ENCODE measurements around the gene ENTREP3.

ENTREP3 gene

GRCh38 chr1:155268630-155269029 is 13.3 kb upstream of the ENTREP3 start:
- TF ChIP-seq CTCF (IDR thresholded peaks at IDR 0.05): no peak
- Mint-ChIP-seq H3K4me3 (no peak overlapping the region), H3K9me3 (no peaks in the 10 kb centered on the region), H3K27ac (no peak overlapping the region), H3K27me3 (ENCODE audit: low read depth, poor library complexity) (peaks cover 2% of the 10 kb centered on the region), H3K4me1 (peaks cover 27% of the 10 kb centered on the region), H3K36me3 (ENCODE audit: low read depth) (peaks cover 85% of the 10 kb centered on the region)
- DNase-seq: no peak

- H3K9me3 Mint-ChIP-seq: no peaks in the 10 kb centered on the region
- H3K27ac Mint-ChIP-seq: no peak overlapping the region
- peaks cover 91% of the 10 kb centered on the region for H3K36me3 Mint-ChIP-seq (ENCODE audit: low read depth)
- H3K27me3 Mint-ChIP-seq (ENCODE audit: low read depth, poor library complexity): peaks cover 2% of the 10 kb centered on the region
- H3K4me1 Mint-ChIP-seq: peaks cover 23% of the 10 kb centered on the region
- no peak for DNase-seq
- no peak overlapping the region for H3K4me3 Mint-ChIP-seq
- TF ChIP-seq CTCF (IDR thresholded peaks at IDR 0.05): no peak
These were observed 12.1 kb upstream of the ENTREP3 start for GRCh38 chr1:155267373-155267772.

GRCh38 chr1:155266553-155266952 is 11.3 kb upstream of the ENTREP3 start:
- Mint-ChIP-seq H3K9me3 (no peaks in the 10 kb centered on the region), H3K36me3 (ENCODE audit: low read depth) (peaks cover 87% of the 10 kb centered on the region), H3K4me1 (peaks cover 23% of the 10 kb centered on the region), H3K27me3 (ENCODE audit: low read depth, poor library complexity) (no peaks in the 10 kb centered on the region), H3K4me3 (no peak overlapping the region), H3K27ac (no peak overlapping the region)
- TF ChIP-seq CTCF (IDR thresholded peaks at IDR 0.05): no peak
- DNase-seq: no peak

- no peak overlapping the region for H3K27ac Mint-ChIP-seq
- H3K9me3 Mint-ChIP-seq: no peaks in the 10 kb centered on the region
- no peak for DNase-seq
- peaks cover 29% of the 10 kb centered on the region for H3K4me1 Mint-ChIP-seq
- peaks cover 2% of the 10 kb centered on the region for H3K27me3 Mint-ChIP-seq (ENCODE audit: low read depth, poor library complexity)
- H3K36me3 Mint-ChIP-seq (ENCODE audit: low read depth): peaks cover 67% of the 10 kb centered on the region
- peak overlapping the region; percentile 2 for H3K4me3 Mint-ChIP-seq
- TF ChIP-seq CTCF (IDR thresholded peaks at IDR 0.05): no peak
These were observed 7.8 kb upstream of the ENTREP3 start for GRCh38 chr1:155263067-155263466.

- DNase-seq: peak; percentile 86
- peaks cover 64% of the 10 kb centered on the region for H3K36me3 Mint-ChIP-seq (ENCODE audit: low read depth)
- H3K4me1 Mint-ChIP-seq: peaks cover 29% of the 10 kb centered on the region
- peaks cover 2% of the 10 kb centered on the region for H3K27me3 Mint-ChIP-seq (ENCODE audit: low read depth, poor library complexity)
- no peaks in the 10 kb centered on the region for H3K9me3 Mint-ChIP-seq
- no peak for TF ChIP-seq CTCF (IDR thresholded peaks at IDR 0.05)
- H3K4me3 Mint-ChIP-seq: peak within 1 kb of the TSS; percentile 97
- peak within 1 kb of the TSS; percentile 98 for H3K27ac Mint-ChIP-seq
These were observed 6.8 kb upstream of the ENTREP3 start, which contains the start of gene SCAMP3 for GRCh38 chr1:155261852-155262673. Gene SCAMP3, minus strand, starts transcription at chr1:155262360. Its CDS starts 209 bp downstream, at chr1:155262151.

GRCh38 chr1:155261493-155261851 is 6.2 kb upstream of the ENTREP3 start:
- peaks cover 35% of the 10 kb centered on the region for H3K4me1 Mint-ChIP-seq
- H3K36me3 Mint-ChIP-seq (ENCODE audit: low read depth): peaks cover 60% of the 10 kb centered on the region
- TF ChIP-seq CTCF (IDR thresholded peaks at IDR 0.05): no peak
- no peaks in the 10 kb centered on the region for H3K9me3 Mint-ChIP-seq
- no peak for DNase-seq
- peaks cover 2% of the 10 kb centered on the region for H3K27me3 Mint-ChIP-seq (ENCODE audit: low read depth, poor library complexity)
- peak overlapping the region; percentile 98 for H3K27ac Mint-ChIP-seq
- peak overlapping the region; percentile 97 for H3K4me3 Mint-ChIP-seq

All from nephron progenitor cell (in vitro differentiated cells).